GM12891 (cell line): Measurements from ENCODE around the gene OSCAR.

ENCODE experiments used
- PAX5 ChIP-seq: IDR thresholded peaks from 2 replicates; pipeline ENCODE4 v1.6.1; 2011; ENCODE audit warnings: low read length, moderate library complexity, mild to moderate bottlenecking; ENCODE audit not compliant: insufficient read depth, severe bottlenecking
- POLR2A ChIP-seq: IDR thresholded peaks from 2 replicates; pipeline ENCODE4 v1.6.1; 2011; ENCODE audit warnings: low read depth, low read length, control low read depth
- POLR2AphosphoS5 ChIP-seq: IDR thresholded peaks from 2 replicates; pipeline ENCODE4 v1.6.1; 2011; ENCODE audit warnings: low read depth, low read length, control low read depth
- POU2F2 ChIP-seq: IDR thresholded peaks from 2 replicates; pipeline ENCODE4 v1.6.1; 2011; ENCODE audit warnings: low read depth, mild to moderate bottlenecking, control low read depth, low read length, moderate library complexity
- SPI1 ChIP-seq: IDR thresholded peaks from 2 replicates; pipeline ENCODE4 v1.6.1; 2011; ENCODE audit warnings: low read depth, low read length, control low read depth
- TAF1 ChIP-seq: IDR thresholded peaks from 2 replicates; pipeline ENCODE4 v1.6.1; 2011; ENCODE audit warnings: low read depth, low read length, control low read depth

- TF ChIP-seq POLR2A = no peak
- no peak for TF ChIP-seq TAF1
- no peak for TF ChIP-seq POLR2AphosphoS5
- no peak for TF ChIP-seq PAX5
- no peak for TF ChIP-seq SPI1
- TF ChIP-seq POU2F2 = no peak
Measured at GRCh38 chr19:54142166-54142780, 41.7 kb upstream of the OSCAR start.
